ENCODE data around the gene POU2F1. TPM values are rescaled to one million over a fixed set of nuclear protein-coding genes. Genes with fewer than 3 reads are reported as not detected.
A peak's percentile ranks its signal among the peaks of the same experiment; 100 is the strongest.

POU2F1 gene
- total RNA-seq, 1 experiment from 2014 or later = 25.0 TPM

DNA sequence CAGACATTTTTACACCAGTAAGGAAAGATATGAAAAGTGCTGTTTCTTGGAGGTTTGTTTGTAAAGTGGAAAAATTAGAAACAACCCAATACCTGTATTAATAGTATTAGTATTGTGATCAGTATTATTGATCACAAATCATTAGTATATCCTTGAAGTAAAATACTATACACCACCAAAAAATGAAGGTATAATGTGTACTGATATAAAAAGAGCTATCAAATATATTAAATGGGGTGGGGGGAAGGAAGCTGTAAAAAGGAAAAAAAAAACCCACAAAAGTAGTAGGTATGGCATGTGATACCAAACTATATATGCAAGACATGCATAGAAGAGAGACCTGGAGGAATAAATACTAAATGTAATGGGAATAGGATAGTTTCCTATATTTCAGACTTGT, 46.3 kb downstream of the POU2F1 start:
- no peaks in the 10 kb centered on the region for H3K36me3 ChIP-seq (ENCODE audit: insufficient read depth, low read length, poor library complexity, severe bottlenecking)
- H3K27me3 ChIP-seq (replicated peaks; ENCODE audit: insufficient read depth, low read depth, low read length, poor library complexity) = no peaks in the 10 kb centered on the region
- TF ChIP-seq EZH2 (IDR thresholded peaks at IDR 0.05; ENCODE audit: borderline replicate concordance, low read depth, low read length, poor library complexity, severe bottlenecking) = no peak
- TF ChIP-seq, protein P1, sequence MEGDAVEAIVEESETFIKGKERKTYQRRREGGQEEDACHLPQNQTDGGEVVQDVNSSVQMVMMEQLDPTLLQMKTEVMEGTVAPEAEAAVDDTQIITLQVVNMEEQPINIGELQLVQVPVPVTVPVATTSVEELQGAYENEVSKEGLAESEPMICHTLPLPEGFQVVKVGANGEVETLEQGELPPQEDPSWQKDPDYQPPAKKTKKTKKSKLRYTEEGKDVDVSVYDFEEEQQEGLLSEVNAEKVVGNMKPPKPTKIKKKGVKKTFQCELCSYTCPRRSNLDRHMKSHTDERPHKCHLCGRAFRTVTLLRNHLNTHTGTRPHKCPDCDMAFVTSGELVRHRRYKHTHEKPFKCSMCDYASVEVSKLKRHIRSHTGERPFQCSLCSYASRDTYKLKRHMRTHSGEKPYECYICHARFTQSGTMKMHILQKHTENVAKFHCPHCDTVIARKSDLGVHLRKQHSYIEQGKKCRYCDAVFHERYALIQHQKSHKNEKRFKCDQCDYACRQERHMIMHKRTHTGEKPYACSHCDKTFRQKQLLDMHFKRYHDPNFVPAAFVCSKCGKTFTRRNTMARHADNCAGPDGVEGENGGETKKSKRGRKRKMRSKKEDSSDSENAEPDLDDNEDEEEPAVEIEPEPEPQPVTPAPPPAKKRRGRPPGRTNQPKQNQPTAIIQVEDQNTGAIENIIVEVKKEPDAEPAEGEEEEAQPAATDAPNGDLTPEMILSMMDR (conservative IDR thresholded peaks at IDR 0.05; ENCODE audit: low read depth, low read length) = no peak
- CTCF ChIA-PET = interaction anchor here (1.3 to 1.6 kb wide), 2 partner anchors 200 to 273 kb away, joined by 3 to 4 read pairs; no protein-coding TSS in a partner anchor
- H3K4me1 ChIP-seq (ENCODE audit: insufficient read depth, low read length, poor library complexity, severe bottlenecking) = peaks cover 47% of the 10 kb centered on the region
- no TSS peak for BruUV-seq (replicated peaks)
- POLR2A ChIA-PET (ENCODE audit: low non-redundant PET) = no interaction called here
- H3K27ac ChIP-seq (ENCODE audit: low read depth, low read length, poor library complexity, severe bottlenecking) = no peak overlapping the region
- intact Hi-C loops (cut with micrococcal nuclease; ENCODE audit: unreplicated experiment) = no loop called here
- H3K9me3 ChIP-seq (ENCODE audit: low read depth, low read length, poor library complexity, severe bottlenecking) = no peaks in the 10 kb centered on the region
- H3K4me3 ChIP-seq (ENCODE audit: low read depth, low read length, poor library complexity, severe bottlenecking) = no peak overlapping the region
- no peak for DNase-seq (ENCODE audit: low spot score)

DNA sequence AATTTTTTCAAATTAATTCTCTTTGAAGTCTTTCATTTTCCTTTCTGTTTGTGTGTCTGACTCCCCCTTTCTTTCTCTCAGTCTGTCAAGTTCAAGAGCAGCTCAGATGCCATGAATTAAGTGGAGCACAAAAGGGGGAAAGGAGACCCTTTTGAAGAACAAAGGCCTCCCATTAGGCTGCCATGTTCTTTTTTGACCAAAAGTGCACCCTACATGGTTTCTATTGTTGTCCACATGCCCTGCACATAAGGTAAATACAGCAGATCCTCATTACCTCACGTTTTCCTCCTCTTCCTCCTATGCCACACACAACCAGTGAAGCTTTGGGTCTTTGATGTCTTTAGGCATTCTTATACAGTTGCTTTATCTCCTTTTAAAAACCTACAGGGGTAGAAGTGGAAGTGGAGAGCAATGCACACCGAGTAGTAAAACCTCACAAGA, 47.7 kb downstream of the POU2F1 start:
- intact Hi-C loops (cut with micrococcal nuclease; ENCODE audit: unreplicated experiment) = loop anchor here (1.0 kb wide), 2 partner anchors 174 to 265 kb away; no protein-coding TSS in a partner anchor
- Histone ChIP-seq H3K4me3 (ENCODE audit: low read depth, low read length, poor library complexity, severe bottlenecking) (no peak overlapping the region), H3K36me3 (ENCODE audit: insufficient read depth, low read length, poor library complexity, severe bottlenecking) (no peaks in the 10 kb centered on the region), H3K27ac (ENCODE audit: low read depth, low read length, poor library complexity, severe bottlenecking) (no peak overlapping the region), H3K27me3 (replicated peaks; ENCODE audit: insufficient read depth, low read depth, low read length, poor library complexity) (no peaks in the 10 kb centered on the region), H3K9me3 (ENCODE audit: low read depth, low read length, poor library complexity, severe bottlenecking) (no peaks in the 10 kb centered on the region), H3K4me1 (ENCODE audit: insufficient read depth, low read length, poor library complexity, severe bottlenecking) (peaks cover 50% of the 10 kb centered on the region)
- POLR2A ChIA-PET (ENCODE audit: low non-redundant PET) = no interaction called here
- CTCF ChIA-PET = interaction anchor here (0.6 to 1.6 kb wide), 8 partner anchors 74 to 272 kb away, joined by 3 to 5 read pairs (median 4); no protein-coding TSS in a partner anchor
- TF ChIP-seq, protein P1 (conservative IDR thresholded peaks at IDR 0.05; ENCODE audit: low read depth, low read length) = no peak
- no peak for TF ChIP-seq EZH2 (IDR thresholded peaks at IDR 0.05; ENCODE audit: borderline replicate concordance, low read depth, low read length, poor library complexity, severe bottlenecking)
- BruUV-seq (replicated peaks) = no TSS peak
- no peak for DNase-seq (ENCODE audit: low spot score)

DNA sequence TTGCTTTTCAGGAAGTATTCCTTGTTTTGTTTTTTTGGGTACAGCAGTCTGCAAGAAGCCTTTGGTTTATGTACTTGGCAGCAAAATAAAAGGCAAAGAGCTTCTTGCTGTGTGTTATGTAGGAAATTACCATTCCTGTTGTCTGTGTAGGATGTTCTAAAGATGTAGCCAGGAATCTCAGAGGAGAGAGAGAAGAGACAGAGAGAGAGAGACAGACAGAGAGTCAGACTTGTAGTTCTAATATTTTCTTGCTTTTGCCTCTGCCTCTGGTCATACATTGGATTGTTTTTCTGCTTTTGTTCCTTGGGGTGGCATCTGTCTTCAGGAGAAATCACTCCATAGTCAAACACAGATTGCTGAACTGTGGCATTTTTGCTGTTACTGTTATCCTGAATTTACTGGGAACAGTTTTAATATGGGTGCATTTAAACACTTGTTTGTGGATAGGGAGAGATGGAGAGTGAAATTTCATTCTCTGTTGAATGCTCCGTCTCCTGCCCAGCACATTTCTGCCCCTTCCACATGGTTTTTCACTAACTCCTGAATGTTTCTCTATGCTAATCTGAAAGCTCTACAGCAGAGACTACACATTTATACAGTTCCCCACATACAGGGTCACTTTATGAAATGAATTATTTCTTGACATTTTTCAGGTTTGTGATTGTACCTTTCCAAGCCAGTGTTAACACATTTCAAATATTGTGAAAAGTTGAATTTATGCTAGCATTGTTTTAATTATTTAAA, 49.8 kb downstream of the POU2F1 start:
- H3K9me3 ChIP-seq (ENCODE audit: low read depth, low read length, poor library complexity, severe bottlenecking) = no peaks in the 10 kb centered on the region
- ChIA-PET POLR2A (ENCODE audit: low non-redundant PET) (interaction anchor here (0.6 kb wide), 1 partner anchor 303 kb away, joined by 6 read pairs; no protein-coding TSS in a partner anchor), CTCF (interaction anchor here (0.5 to 1.2 kb wide), 3 partner anchors 72 to 417 kb away, joined by 3 to 5 read pairs (median 3); no protein-coding TSS in a partner anchor)
- no peak for DNase-seq (ENCODE audit: low spot score)
- peaks cover 59% of the 10 kb centered on the region for H3K4me1 ChIP-seq (ENCODE audit: insufficient read depth, low read length, poor library complexity, severe bottlenecking)
- TF ChIP-seq EZH2 (IDR thresholded peaks at IDR 0.05; ENCODE audit: borderline replicate concordance, low read depth, low read length, poor library complexity, severe bottlenecking) = no peak
- TF ChIP-seq, protein P1 (conservative IDR thresholded peaks at IDR 0.05; ENCODE audit: low read depth, low read length) = no peak
- H3K27me3 ChIP-seq (replicated peaks; ENCODE audit: insufficient read depth, low read depth, low read length, poor library complexity) = no peaks in the 10 kb centered on the region
- intact Hi-C loops (cut with micrococcal nuclease; ENCODE audit: unreplicated experiment) = loop anchor here (5.0 kb wide), 1 partner anchor 72 kb away; no protein-coding TSS in a partner anchor
- H3K4me3 ChIP-seq (ENCODE audit: low read depth, low read length, poor library complexity, severe bottlenecking) = no peak overlapping the region
- no peaks in the 10 kb centered on the region for H3K36me3 ChIP-seq (ENCODE audit: insufficient read depth, low read length, poor library complexity, severe bottlenecking)
- BruUV-seq (replicated peaks) = no TSS peak
- H3K27ac ChIP-seq (ENCODE audit: low read depth, low read length, poor library complexity, severe bottlenecking) = peak overlapping the region; percentile 55
